K562 (cell line): ENCODE measurements around the gene NPHP1. TPM values are rescaled to one million over a fixed set of nuclear protein-coding genes. Genes with fewer than 3 reads are reported as not detected.

ENCODE experiments used
- DEAF1 ChIP-seq: fragments of 450-650 bp; formaldehyde crosslinking; IDR thresholded peaks from 2 replicates; pipeline ENCODE4 v1.4.0; 2020; ENCODE audit warnings: mild to moderate bottlenecking, moderate library complexity
- NR2C2 ChIP-seq, 2 experiments: fragments of 200-800 bp in 1 of 2; sonication (Bioruptor generic) in 1 of 2; sonication (generic) in 1 of 2; formaldehyde crosslinking in 1 of 2; IDR thresholded peaks; 2 replicates each; pipeline versions ENCODE4 v1.6.1 to v1.8.0; 2016 to 2022; ENCODE audit warnings: mild to moderate bottlenecking in 1 of 2, missing compliant biosample characterization in 1 of 2, missing genetic modification characterization in 1 of 2, missing genetic modification reagents in 1 of 2
- ZNF318 ChIP-seq, 2 experiments: fragments of 450-650 bp; IDR thresholded peaks; 2 replicates each; pipeline ENCODE4 v1.6.1; 2016; ENCODE audit warnings: mild to moderate bottlenecking in 2 of 2, borderline replicate concordance in 1 of 2, low read depth in 1 of 2, moderate library complexity in 1 of 2
- polyA plus RNA-seq, 8 experiments: library from polyadenylated mRNA; depleted of rRNA in 4 of 8; stranded (reverse) in 5 of 8; unstranded in 3 of 8; fragments of >200 nt; fragmentation: Nextera tagmentation in 2 of 8; fragmentation: Illumina TruSeq in 1 of 8; extraction: Ambion mirVana in 2 of 8; extraction: Trizol in 1 of 8; gene quantifications; 2 replicates each; pipeline versions ENCODE4 v1.2.1 to v1.2.3, GENCODE V29; 2011 to 2014; ENCODE audit warnings: inconsistent platforms in 1 of 8, missing spikeins in 1 of 8
- total RNA-seq, 7 experiments: library from RNA; depleted of rRNA in 6 of 7; stranded (reverse); fragments of >200 nt in 6 of 7; fragmentation: Illumina TruSeq in 2 of 7; extraction: Trizol in 2 of 7; gene quantifications; 2 replicates each; pipeline versions ENCODE4 v1.2.1 to v1.2.3, GENCODE V29; 2011 to 2021; ENCODE audit warnings: low replicate concordance in 1 of 7

NPHP1 gene
- total and polyA plus RNA-seq, 9 of the 15 experiments (the other 6 are each of a cell fraction or from before 2014, with no cell fraction given) = 0.11 to 0.32 (median 0.20) TPM; not detected in 5

GRCh38 chr2:110157153-110157793 lies 47.5 kb downstream of the NPHP1 start (continued):
- TF ChIP-seq ZNF318 (IDR thresholded peaks at IDR 0.05; ENCODE audit: borderline replicate concordance in 1 of 2, low read depth in 1 of 2) (no peak), NR2C2 (CRISPR knock-in tag; IDR thresholded peaks at IDR 0.05) (no peak), NR2C2 (tag; IDR thresholded peaks at IDR 0.05) (no peak), DEAF1 (CRISPR knock-in tag) (0 out of 2 replicates have a peak, but pooled peaks have one; percentile 12)
